T-helper 2 cell treated with Interferon-gamma antibody and Interleukin-4, amounts not matched to agents 5 μg/mL and 100 μg/mL, for 36 hours (primary cell): Measurements from ENCODE around the gene HMX1.

Experiments
- DNase-seq: peaks from one replicate; pipeline ENCODE4 v3.0.0; 2021; ENCODE audit warnings: low spot score
- H3K27ac Mint-ChIP-seq: one replicate; pipeline ENCODE4 v1.8.0; 2021; ENCODE audit warnings: mild to moderate bottlenecking, mixed read lengths
- H3K27me3 Mint-ChIP-seq: one replicate; pipeline ENCODE4 v1.8.0; 2021; ENCODE audit warnings: low read depth, mixed read lengths
- H3K36me3 Mint-ChIP-seq: one replicate; pipeline ENCODE4 v1.8.0; 2021; ENCODE audit warnings: low read depth, mixed read lengths
- H3K4me1 Mint-ChIP-seq: one replicate; pipeline ENCODE4 v1.8.0; 2021; ENCODE audit warnings: low read depth, mixed read lengths
- H3K4me3 Mint-ChIP-seq: one replicate; pipeline ENCODE4 v1.8.0; 2022; ENCODE audit warnings: mild to moderate bottlenecking, moderate library complexity, mixed read lengths
- H3K9me3 Mint-ChIP-seq: one replicate; pipeline ENCODE4 v1.8.0; 2021; ENCODE audit warnings: mixed read lengths

Gene HMX1

GRCh38 chr4:8819019-8819418, 52.6 kb downstream of the HMX1 start:
- no peak for DNase-seq
- Mint-ChIP-seq H3K27ac (no peak overlapping the region), H3K9me3 (no peaks in the 10 kb centered on the region), H3K27me3 (no peaks in the 10 kb centered on the region), H3K4me1 (no peaks in the 10 kb centered on the region), H3K4me3 (no peak overlapping the region), H3K36me3 (no peaks in the 10 kb centered on the region)

GRCh38 chr4:8818063-8818881, 53.4 kb downstream of the HMX1 start:
- DNase-seq, result no peak

GRCh38 chr4:8817813-8818062, 53.9 kb downstream of the HMX1 start:
- no peaks in the 10 kb centered on the region for H3K9me3 Mint-ChIP-seq
- no peaks in the 10 kb centered on the region for H3K27me3 Mint-ChIP-seq
- H3K36me3 Mint-ChIP-seq, result no peaks in the 10 kb centered on the region

More at GRCh38 chr4:8818063-8818881, 53.4 kb downstream of the HMX1 start:
- H3K27me3 Mint-ChIP-seq, result no peaks in the 10 kb centered on the region
- no peaks in the 10 kb centered on the region for H3K36me3 Mint-ChIP-seq
- H3K27ac Mint-ChIP-seq, result no peak overlapping the region
- no peaks in the 10 kb centered on the region for H3K4me1 Mint-ChIP-seq
- H3K9me3 Mint-ChIP-seq, result no peaks in the 10 kb centered on the region
- no peak overlapping the region for H3K4me3 Mint-ChIP-seq

GRCh38 chr4:8817096-8817812, 54.4 kb downstream of the HMX1 start:
- DNase-seq, result no peak
- no peaks in the 10 kb centered on the region for H3K9me3 Mint-ChIP-seq
- H3K27ac Mint-ChIP-seq, result no peak overlapping the region
- H3K4me1 Mint-ChIP-seq, result no peaks in the 10 kb centered on the region
- no peaks in the 10 kb centered on the region for H3K36me3 Mint-ChIP-seq
- no peak overlapping the region for H3K4me3 Mint-ChIP-seq
- H3K27me3 Mint-ChIP-seq, result no peaks in the 10 kb centered on the region

More at GRCh38 chr4:8817813-8818062, 53.9 kb downstream of the HMX1 start:
- H3K27ac Mint-ChIP-seq, result no peak overlapping the region
- no peak for DNase-seq
- no peak overlapping the region for H3K4me3 Mint-ChIP-seq
- no peaks in the 10 kb centered on the region for H3K4me1 Mint-ChIP-seq
